ENCODE measurements around the gene DESI1. TPM values are rescaled to one million over a fixed set of nuclear protein-coding genes. Genes with fewer than 3 reads are reported as not detected.
A peak's percentile ranks its signal among the peaks of the same experiment; 100 is the strongest.

DESI1 gene
- total RNA-seq, 1 experiment from 2014 or later: 40.8 TPM

- TF ChIP-seq, protein P1, sequence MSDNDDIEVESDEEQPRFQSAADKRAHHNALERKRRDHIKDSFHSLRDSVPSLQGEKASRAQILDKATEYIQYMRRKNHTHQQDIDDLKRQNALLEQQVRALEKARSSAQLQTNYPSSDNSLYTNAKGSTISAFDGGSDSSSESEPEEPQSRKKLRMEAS (IDR thresholded peaks at IDR 0.05): peak; percentile 43; the same call in 1 of the 2 replicates
- no peak for TF ChIP-seq FOSL1 (IDR thresholded peaks at IDR 0.05; ENCODE audit: low read depth)
- intact Hi-C loops (cut with micrococcal nuclease): no loop called here
- Histone ChIP-seq H3K9me2 (ENCODE audit: insufficient read depth) (no peaks in the 10 kb centered on the region), H3K9ac (ENCODE audit: low read length) (peak overlapping the region; percentile 100), H3K4me1 (ENCODE audit: control insufficient read depth in 1 of 2, insufficient read depth in 2 of 2, low read length in 2 of 2) (peaks cover 11 to 16% of the 10 kb centered on the region in 2 experiments), H2AFZ (ENCODE audit: low read depth, low read length, poor library complexity, severe bottlenecking) (no peak overlapping the region), H3K27me3 (ENCODE audit: insufficient read depth, low read length) (no peaks in the 10 kb centered on the region), H4K20me1 (ENCODE audit: insufficient read depth) (no peaks in the 10 kb centered on the region), H3K4me2 (ENCODE audit: low read length) (peak overlapping the region; percentile 94), H3K27ac (ENCODE audit: low read depth, low read length) (peak overlapping the region; percentile 80), H3K79me2 (ENCODE audit: insufficient read depth, low read length) (peaks cover 93% of the 10 kb centered on the region), H3K36me3 (ENCODE audit: control insufficient read depth in 1 of 2, insufficient read depth in 2 of 2, low read length in 2 of 2) (peaks cover 12 to 18% of the 10 kb centered on the region in 2 experiments; a peak in 3 of 4 replicates), H3K4me3 (replicated peaks in 1 of 2; ENCODE audit: low read depth in 1 of 2, low read length in 2 of 2) (peak overlapping the region; percentile 70 to 100), H3K9me3 (ENCODE audit: control insufficient read depth in 1 of 2, insufficient read depth in 1 of 2, low read depth in 1 of 2, low read length in 2 of 2) (no peaks in the 10 kb centered on the region)
- POLR2A ChIA-PET: interaction anchor here (0.6 to 1.9 kb wide), 4 partner anchors 15 to 1527 kb away, joined by 3 to 10 read pairs (median 6); partner anchors contain the start of gene PMM1
- DNase-seq (ENCODE audit: low read depth, low spot score) (no peak), ATAC-seq (peak; percentile 26)
- RAD21 ChIA-PET (ENCODE audit: low non-redundant PET in 1 of 2, low total read pairs in 2 of 2, uncharacterized antibody in 2 of 2, unreplicated experiment in 2 of 2): interaction anchor here in 1 of 2 experiments (0.5 kb wide), 1 partner anchor 30 kb away, joined by 4 read pairs; the partner anchor contains the start of gene PMM1
- CTCF ChIA-PET: interaction anchor here (1.6 kb wide), 1 partner anchor 47 kb away, joined by 5 read pairs; no protein-coding TSS in a partner anchor
- BruUV-seq (replicated peaks): no TSS peak
Measured at GRCh38 chr22:41619979-41620588, 759 bp downstream of the DESI1 start.

DNA sequence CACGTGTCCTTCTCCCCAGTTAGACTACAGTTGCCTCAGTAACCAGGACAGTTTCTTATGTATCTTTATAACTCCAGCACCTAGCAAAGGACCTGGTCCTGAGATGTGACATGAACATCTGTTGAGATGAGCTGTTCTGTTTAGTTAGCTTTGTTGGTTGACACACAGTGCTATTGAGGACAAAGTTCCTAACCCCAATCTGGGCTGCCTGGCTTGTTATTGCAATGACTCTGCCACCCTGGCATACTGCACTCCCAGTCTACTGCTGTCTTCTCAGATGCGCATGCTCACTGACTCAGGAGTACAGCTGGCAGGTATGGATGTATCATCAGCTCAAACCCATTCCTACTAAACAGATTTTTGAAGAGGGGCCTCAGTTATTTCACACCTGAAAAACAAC, 7.4 kb downstream of the DESI1 start:
- CTCF ChIA-PET: no interaction called here
- no peak overlapping the region for H3K9ac ChIP-seq (ENCODE audit: low read length)
- H3K79me2 ChIP-seq (ENCODE audit: insufficient read depth, low read length): peaks cover 50% of the 10 kb centered on the region
- H3K4me1 ChIP-seq (ENCODE audit: control insufficient read depth in 1 of 2, insufficient read depth in 2 of 2, low read length in 2 of 2): no peaks in the 10 kb centered on the region
- H3K4me2 ChIP-seq (ENCODE audit: low read length): no peak overlapping the region
- ATAC-seq (no peak), DNase-seq (ENCODE audit: low read depth, low spot score) (no peak)
- POLR2A ChIA-PET: interaction anchor here (1.9 kb wide), 1 partner anchor 8 kb away, joined by 10 read pairs; the partner anchor contains the start of genes DESI1 and XRCC6
- BruUV-seq (replicated peaks): no TSS peak
- H3K9me3 ChIP-seq (ENCODE audit: control insufficient read depth in 1 of 2, insufficient read depth in 1 of 2, low read depth in 1 of 2, low read length in 2 of 2): no peaks in the 10 kb centered on the region
- H3K27me3 ChIP-seq (ENCODE audit: insufficient read depth, low read length): no peaks in the 10 kb centered on the region
- H3K27ac ChIP-seq (ENCODE audit: low read depth, low read length): no peak overlapping the region
- H4K20me1 ChIP-seq (ENCODE audit: insufficient read depth): no peaks in the 10 kb centered on the region
- H3K9me2 ChIP-seq (ENCODE audit: insufficient read depth): no peaks in the 10 kb centered on the region
- peaks cover 0 to 7% of the 10 kb centered on the region in 2 experiments; a peak in 1 of 4 replicates for H3K36me3 ChIP-seq (ENCODE audit: control insufficient read depth in 1 of 2, insufficient read depth in 2 of 2, low read length in 2 of 2)
- no peak overlapping the region for H2AFZ ChIP-seq (ENCODE audit: low read depth, low read length, poor library complexity, severe bottlenecking)
- TF ChIP-seq, protein P1 (IDR thresholded peaks at IDR 0.05): no peak
- no peak for TF ChIP-seq ZNF274 (IDR thresholded peaks at IDR 0.05; ENCODE audit: low read depth, low read length)
- no peak for TF ChIP-seq JUND (IDR thresholded peaks at IDR 0.05)
- TF ChIP-seq, protein P2, sequence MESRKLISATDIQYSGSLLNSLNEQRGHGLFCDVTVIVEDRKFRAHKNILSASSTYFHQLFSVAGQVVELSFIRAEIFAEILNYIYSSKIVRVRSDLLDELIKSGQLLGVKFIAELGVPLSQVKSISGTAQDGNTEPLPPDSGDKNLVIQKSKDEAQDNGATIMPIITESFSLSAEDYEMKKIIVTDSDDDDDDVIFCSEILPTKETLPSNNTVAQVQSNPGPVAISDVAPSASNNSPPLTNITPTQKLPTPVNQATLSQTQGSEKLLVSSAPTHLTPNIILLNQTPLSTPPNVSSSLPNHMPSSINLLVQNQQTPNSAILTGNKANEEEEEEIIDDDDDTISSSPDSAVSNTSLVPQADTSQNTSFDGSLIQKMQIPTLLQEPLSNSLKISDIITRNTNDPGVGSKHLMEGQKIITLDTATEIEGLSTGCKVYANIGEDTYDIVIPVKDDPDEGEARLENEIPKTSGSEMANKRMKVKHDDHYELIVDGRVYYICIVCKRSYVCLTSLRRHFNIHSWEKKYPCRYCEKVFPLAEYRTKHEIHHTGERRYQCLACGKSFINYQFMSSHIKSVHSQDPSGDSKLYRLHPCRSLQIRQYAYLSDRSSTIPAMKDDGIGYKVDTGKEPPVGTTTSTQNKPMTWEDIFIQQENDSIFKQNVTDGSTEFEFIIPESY (IDR thresholded peaks at IDR 0.05; ENCODE audit: extremely low read depth, insufficient replicate concordance, low read length): no peak
- no peak for TF ChIP-seq CEBPB (IDR thresholded peaks at IDR 0.05; ENCODE audit: low read depth)
- RAD21 ChIA-PET (ENCODE audit: low non-redundant PET in 1 of 2, low total read pairs in 2 of 2, uncharacterized antibody in 2 of 2, unreplicated experiment in 2 of 2): no interaction called here
- intact Hi-C loops (cut with micrococcal nuclease): no loop called here
- no peak overlapping the region for H3K4me3 ChIP-seq (replicated peaks in 1 of 2; ENCODE audit: low read depth in 1 of 2, low read length in 2 of 2)

Data from HCT116 (cell line).